ENCODE measurements around the gene STXBP4.

DNA sequence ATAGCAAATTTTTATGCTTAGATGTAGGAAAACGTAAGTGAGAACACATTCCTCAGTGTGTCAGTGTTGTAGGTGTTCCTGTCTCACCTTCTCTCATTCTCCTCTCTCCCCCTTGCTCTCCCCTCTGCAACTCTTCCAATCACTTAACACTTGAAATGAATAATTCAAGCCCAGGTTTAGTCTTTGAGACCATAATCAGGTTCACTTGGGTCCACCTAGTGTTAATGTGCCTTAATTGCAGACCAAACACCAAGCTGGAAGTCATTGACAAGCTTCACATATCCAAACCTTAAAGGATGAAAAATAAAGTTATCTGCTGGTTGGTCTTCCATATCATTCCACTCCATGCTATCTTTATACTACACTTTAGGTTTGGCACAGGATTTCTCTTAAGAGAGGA, 37.0 kb downstream of the STXBP4 start:
- TF ChIP-seq, protein P1, sequence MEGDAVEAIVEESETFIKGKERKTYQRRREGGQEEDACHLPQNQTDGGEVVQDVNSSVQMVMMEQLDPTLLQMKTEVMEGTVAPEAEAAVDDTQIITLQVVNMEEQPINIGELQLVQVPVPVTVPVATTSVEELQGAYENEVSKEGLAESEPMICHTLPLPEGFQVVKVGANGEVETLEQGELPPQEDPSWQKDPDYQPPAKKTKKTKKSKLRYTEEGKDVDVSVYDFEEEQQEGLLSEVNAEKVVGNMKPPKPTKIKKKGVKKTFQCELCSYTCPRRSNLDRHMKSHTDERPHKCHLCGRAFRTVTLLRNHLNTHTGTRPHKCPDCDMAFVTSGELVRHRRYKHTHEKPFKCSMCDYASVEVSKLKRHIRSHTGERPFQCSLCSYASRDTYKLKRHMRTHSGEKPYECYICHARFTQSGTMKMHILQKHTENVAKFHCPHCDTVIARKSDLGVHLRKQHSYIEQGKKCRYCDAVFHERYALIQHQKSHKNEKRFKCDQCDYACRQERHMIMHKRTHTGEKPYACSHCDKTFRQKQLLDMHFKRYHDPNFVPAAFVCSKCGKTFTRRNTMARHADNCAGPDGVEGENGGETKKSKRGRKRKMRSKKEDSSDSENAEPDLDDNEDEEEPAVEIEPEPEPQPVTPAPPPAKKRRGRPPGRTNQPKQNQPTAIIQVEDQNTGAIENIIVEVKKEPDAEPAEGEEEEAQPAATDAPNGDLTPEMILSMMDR (conservative IDR thresholded peaks at IDR 0.05), result peak; percentile 67
- no peak for TF ChIP-seq EZH2 (IDR thresholded peaks at IDR 0.05; ENCODE audit: low read depth)
